Heart left ventricle (tissue), 13 donors: ENCODE results near the gene SLCO3A1.

ENCODE experiments used
- POLR2A ChIP-seq, 2 donors: fragments of 450-650 bp; IDR thresholded peaks; one replicate each; pipeline ENCODE4 v1.6.1; 2017; ENCODE audit warnings: antibody characterized with exemption in 2 of 2, mild to moderate bottlenecking in 2 of 2, moderate library complexity in 2 of 2
- TF ChIP-seq, protein P1 (sequence below), 12 donors: fragments of 200-600 bp; sonication (generic) in 4 of 12; IDR thresholded peaks; one replicate each; pipeline versions ENCODE4 v1.5.0 to v1.8.0; 2018 to 2022; ENCODE audit warnings: antibody characterized with exemption in 12 of 12, mild to moderate bottlenecking in 5 of 12
- donor health status: ischemic (EF 13 %, LVEDD 7.1; RV severe dilation, severe dysfunction).
- donor health status: DM: no; HTN: yes; CAD: no.
- donor health status: DM: no; HTN: no; CAD: no.
- donor health status: ischemic (EF 25% LVEDD 6.9; RV normal size, moderate dysfunction).
- donor health status: ischemic (EF 25% LVEDD 5.7; RV mildly dilated, moderate dysfunction).
- donor health status: ischemic (EF 35%, LVEDD 5.7; RV mildly dilated, moderate dysfunction).
- donor health status: nonischemic (EF 11% LVEDD 7.7; RV severe dilation, severe dysfunction).
- donor health status: DM: yes; HTN: yes; CAD: no.
- donor health status: PGD.
- donor health status: ischemic (EF 29% LVEDD 5.4; RV normal size, mild dysfunction).
- donor health status: nonischemic (EF 23%, LVEDD 6.1; RV moderate dilation, normal function).

DNA sequence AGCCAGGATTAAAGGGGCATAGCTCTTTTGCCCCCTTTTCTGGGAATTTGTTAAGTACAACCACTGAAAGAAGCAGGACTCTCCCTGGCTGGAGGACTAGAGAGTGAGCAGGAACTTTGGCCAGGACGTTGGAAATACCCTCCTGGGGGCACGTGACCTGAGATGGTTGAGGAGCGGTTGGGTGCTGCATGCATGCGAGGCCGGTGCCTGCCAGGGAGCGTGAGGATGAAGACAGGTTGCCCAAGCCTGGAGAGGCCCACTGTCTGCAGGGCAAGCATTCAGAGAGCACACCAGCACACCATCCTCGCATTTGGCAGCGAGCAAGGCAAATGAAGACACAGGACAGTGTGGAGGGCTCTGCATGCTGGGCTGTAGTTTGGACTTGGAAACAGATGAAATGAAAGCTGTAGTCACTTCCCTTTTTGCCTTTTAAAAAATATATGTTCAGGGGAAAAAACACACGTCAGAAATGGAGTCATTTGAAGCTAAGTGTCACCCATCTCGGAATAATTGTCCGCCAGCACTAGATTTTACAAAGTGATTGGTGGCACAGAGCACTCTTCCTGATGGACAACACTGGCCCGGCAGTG is 217.6 kb downstream of the SLCO3A1 start:
- TF ChIP-seq, protein P1, sequence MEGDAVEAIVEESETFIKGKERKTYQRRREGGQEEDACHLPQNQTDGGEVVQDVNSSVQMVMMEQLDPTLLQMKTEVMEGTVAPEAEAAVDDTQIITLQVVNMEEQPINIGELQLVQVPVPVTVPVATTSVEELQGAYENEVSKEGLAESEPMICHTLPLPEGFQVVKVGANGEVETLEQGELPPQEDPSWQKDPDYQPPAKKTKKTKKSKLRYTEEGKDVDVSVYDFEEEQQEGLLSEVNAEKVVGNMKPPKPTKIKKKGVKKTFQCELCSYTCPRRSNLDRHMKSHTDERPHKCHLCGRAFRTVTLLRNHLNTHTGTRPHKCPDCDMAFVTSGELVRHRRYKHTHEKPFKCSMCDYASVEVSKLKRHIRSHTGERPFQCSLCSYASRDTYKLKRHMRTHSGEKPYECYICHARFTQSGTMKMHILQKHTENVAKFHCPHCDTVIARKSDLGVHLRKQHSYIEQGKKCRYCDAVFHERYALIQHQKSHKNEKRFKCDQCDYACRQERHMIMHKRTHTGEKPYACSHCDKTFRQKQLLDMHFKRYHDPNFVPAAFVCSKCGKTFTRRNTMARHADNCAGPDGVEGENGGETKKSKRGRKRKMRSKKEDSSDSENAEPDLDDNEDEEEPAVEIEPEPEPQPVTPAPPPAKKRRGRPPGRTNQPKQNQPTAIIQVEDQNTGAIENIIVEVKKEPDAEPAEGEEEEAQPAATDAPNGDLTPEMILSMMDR (IDR thresholded peaks at IDR 0.05): no peak
- TF ChIP-seq POLR2A (IDR thresholded peaks at IDR 0.05): no peak
